ENCODE results near the gene IFNLR1.

DNA sequence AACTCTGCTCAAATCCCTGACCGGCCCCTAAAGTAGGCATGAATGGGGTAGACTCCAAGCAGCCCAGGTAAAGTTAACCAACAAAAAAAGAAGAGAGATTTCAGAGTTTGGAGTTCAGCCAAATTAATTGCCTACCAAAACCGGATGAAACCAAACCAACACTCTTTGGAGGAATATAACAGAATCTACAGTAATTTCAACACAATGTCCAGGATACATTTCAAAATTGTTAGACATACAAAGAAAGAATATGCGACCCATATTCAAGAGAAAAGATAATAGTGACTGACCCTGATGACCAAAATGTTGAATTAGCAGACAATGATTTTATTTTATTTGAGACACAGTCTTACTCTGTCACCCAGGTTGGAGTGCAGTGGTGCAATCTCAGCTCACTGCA is 56.7 kb downstream of the IFNLR1 start:
- TF ChIP-seq, protein P1, sequence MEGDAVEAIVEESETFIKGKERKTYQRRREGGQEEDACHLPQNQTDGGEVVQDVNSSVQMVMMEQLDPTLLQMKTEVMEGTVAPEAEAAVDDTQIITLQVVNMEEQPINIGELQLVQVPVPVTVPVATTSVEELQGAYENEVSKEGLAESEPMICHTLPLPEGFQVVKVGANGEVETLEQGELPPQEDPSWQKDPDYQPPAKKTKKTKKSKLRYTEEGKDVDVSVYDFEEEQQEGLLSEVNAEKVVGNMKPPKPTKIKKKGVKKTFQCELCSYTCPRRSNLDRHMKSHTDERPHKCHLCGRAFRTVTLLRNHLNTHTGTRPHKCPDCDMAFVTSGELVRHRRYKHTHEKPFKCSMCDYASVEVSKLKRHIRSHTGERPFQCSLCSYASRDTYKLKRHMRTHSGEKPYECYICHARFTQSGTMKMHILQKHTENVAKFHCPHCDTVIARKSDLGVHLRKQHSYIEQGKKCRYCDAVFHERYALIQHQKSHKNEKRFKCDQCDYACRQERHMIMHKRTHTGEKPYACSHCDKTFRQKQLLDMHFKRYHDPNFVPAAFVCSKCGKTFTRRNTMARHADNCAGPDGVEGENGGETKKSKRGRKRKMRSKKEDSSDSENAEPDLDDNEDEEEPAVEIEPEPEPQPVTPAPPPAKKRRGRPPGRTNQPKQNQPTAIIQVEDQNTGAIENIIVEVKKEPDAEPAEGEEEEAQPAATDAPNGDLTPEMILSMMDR (IDR thresholded peaks at IDR 0.05): no peak
- no peak for TF ChIP-seq POLR2A (IDR thresholded peaks at IDR 0.05)
